ENCODE measurements around the gene GIT2.

GIT2 gene

DNA sequence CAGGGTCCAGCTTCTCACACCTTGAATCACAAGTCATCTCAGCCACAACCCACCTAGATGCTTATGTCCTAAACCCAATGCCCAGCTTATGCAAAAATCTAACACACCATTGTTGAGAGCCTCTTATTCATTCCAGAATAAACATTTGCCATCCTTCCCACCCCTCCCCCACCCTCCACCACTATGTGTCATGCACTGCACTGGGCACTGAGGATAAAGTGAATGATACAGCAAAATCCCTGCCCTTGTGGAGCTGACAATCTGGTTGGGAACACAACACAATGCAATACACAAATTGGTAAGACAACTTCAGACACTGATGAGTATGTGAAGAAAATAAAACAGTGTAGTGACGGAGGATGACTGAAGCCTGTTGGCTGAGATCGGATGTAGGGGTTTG is 114.4 kb downstream of the GIT2 start:
- DNase-seq: no peak

- no peak for DNase-seq
Observed at GRCh38 chr12:109880938-109881337, 115.2 kb downstream of the GIT2 start.

DNA sequence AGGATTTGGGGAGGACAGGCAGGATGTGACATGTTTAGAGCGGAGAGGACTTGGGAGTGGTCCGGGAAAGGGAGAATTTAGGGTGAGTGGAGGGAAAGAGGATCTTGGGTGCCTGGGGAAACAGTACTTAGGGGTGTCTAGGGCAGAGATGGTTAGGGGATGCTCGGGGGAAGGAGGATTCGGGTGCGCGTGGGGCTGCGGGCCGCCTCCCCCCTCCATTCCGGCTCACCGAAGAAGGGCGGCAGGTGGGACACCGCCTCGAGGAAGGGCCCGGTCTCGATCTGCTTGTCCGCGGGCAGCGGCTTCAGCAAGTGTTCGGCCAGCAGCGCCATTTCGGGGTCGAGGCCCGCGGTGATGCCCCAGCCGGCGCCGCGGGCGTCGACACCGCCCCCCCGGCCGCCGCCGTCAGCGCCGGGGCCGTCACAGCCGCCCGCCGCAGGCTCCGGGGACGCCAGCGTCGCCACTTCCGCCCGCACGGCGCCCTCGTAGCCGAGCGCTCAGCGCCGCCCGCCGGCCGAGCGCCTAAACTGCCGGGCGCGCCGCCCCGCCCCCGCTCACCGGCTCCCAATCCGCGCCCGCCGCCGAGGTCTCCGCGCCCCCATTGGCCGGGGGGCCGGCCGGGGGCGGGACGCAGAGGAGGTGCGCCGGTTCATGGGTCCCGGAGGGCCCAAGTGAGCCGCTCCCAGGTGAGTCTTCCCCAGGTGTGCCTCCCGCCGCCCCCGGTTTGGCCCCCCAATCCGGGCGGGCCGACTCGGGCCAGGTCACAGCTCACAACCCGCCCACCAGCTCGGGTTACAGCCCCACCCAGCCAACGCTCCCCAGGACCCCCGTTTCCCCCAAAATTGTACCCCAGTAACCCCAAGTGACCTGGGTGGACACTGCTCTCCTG is 115.9 kb downstream of the GIT2 start, which contains the start of gene GLTP:
GLTP (minus strand) TSS at position 499 of the 889 bp plus-strand sequence; CDS start at position 332, 167 bp downstream.
- peak; percentile 37 for DNase-seq
